ENCODE results near the gene PERM1. TPM values are rescaled to one million over a fixed set of nuclear protein-coding genes. Genes with fewer than 3 reads are reported as not detected.

Gene PERM1
- total RNA-seq, 1 experiment from 2014 or later: 0.81 TPM

- H3K27me3 ChIP-seq (ENCODE audit: insufficient read depth, low read depth): peaks cover 40% of the 10 kb centered on the region
- no peak overlapping the region for H2AFZ ChIP-seq
- POLR2A ChIA-PET (ENCODE audit: unreplicated experiment): no interaction called here
- CTCF ChIA-PET: interaction anchor here (0.8 kb wide), 1 partner anchor 9 kb away, joined by 4 read pairs; no protein-coding TSS in a partner anchor
- intact Hi-C loops (cut with micrococcal nuclease; ENCODE audit: unreplicated experiment): no loop called here
- H4K20me1 ChIP-seq (ENCODE audit: insufficient read depth): no peaks in the 10 kb centered on the region; the same call in 1 of the 2 replicates
- no peak overlapping the region for H3K27ac ChIP-seq
- no peak for DNase-seq
- H3K79me2 ChIP-seq (ENCODE audit: low read depth): no peaks in the 10 kb centered on the region
- no peak overlapping the region for H3K4me2 ChIP-seq
- H3K4me1 ChIP-seq (replicated peaks; ENCODE audit: insufficient read depth): peaks cover 49% of the 10 kb centered on the region
- peaks cover 34% of the 10 kb centered on the region for H3F3A ChIP-seq (ENCODE audit: insufficient read depth, low read depth)
- H3K9me2 ChIP-seq (ENCODE audit: insufficient read depth): no peaks in the 10 kb centered on the region
- H3K4me3 ChIP-seq: no peak overlapping the region
- no peaks in the 10 kb centered on the region for H3K9me3 ChIP-seq (ENCODE audit: insufficient read depth, low read depth)
- no peaks in the 10 kb centered on the region for H3K36me3 ChIP-seq (ENCODE audit: low read depth)
- no peak for TF ChIP-seq CTCF (conservative IDR thresholded peaks at IDR 0.05)
- TF ChIP-seq EZH2 (IDR thresholded peaks at IDR 0.05; ENCODE audit: low read depth): no peak
- BruUV-seq (replicated peaks): no TSS peak
Measured at GRCh38 chr1:937521-937920, 44.4 kb downstream of the PERM1 start.

- CTCF ChIA-PET: no interaction called here
Measured at GRCh38 chr1:936348-937264, 45.3 kb downstream of the PERM1 start.

GRCh38 chr1:935751-936231, 46.1 kb downstream of the PERM1 start:
- Histone ChIP-seq H3K9me2 (ENCODE audit: insufficient read depth) (no peaks in the 10 kb centered on the region), H4K20me1 (ENCODE audit: insufficient read depth) (no peaks in the 10 kb centered on the region; the same call in 1 of the 2 replicates), H3F3A (ENCODE audit: insufficient read depth, low read depth) (peaks cover 38% of the 10 kb centered on the region), H3K4me3 (no peak overlapping the region), H3K79me2 (ENCODE audit: low read depth) (no peaks in the 10 kb centered on the region), H3K4me1 (replicated peaks; ENCODE audit: insufficient read depth) (peaks cover 42% of the 10 kb centered on the region), H3K4me2 (no peak overlapping the region), H3K27me3 (ENCODE audit: insufficient read depth, low read depth) (peaks cover 24% of the 10 kb centered on the region), H2AFZ (no peak overlapping the region), H3K27ac (no peak overlapping the region), H3K36me3 (ENCODE audit: low read depth) (no peaks in the 10 kb centered on the region), H3K9me3 (ENCODE audit: insufficient read depth, low read depth) (no peaks in the 10 kb centered on the region)
- no peak for DNase-seq
- ChIA-PET POLR2A (ENCODE audit: unreplicated experiment) (no interaction called here), CTCF (no interaction called here)
- TF ChIP-seq CTCF (conservative IDR thresholded peaks at IDR 0.05): no peak
- TF ChIP-seq EZH2 (IDR thresholded peaks at IDR 0.05; ENCODE audit: low read depth): no peak
- no TSS peak for BruUV-seq (replicated peaks)
- intact Hi-C loops (cut with micrococcal nuclease; ENCODE audit: unreplicated experiment): no loop called here

More at GRCh38 chr1:936348-937264, 45.3 kb downstream of the PERM1 start:
- DNase-seq: no peak
- intact Hi-C loops (cut with micrococcal nuclease; ENCODE audit: unreplicated experiment): no loop called here
- POLR2A ChIA-PET (ENCODE audit: unreplicated experiment): no interaction called here
- Histone ChIP-seq H3K27me3 (ENCODE audit: insufficient read depth, low read depth) (peaks cover 32% of the 10 kb centered on the region), H3K4me3 (no peak overlapping the region), H3F3A (ENCODE audit: insufficient read depth, low read depth) (peaks cover 43% of the 10 kb centered on the region), H3K79me2 (ENCODE audit: low read depth) (no peaks in the 10 kb centered on the region), H2AFZ (no peak overlapping the region), H3K36me3 (ENCODE audit: low read depth) (no peaks in the 10 kb centered on the region), H3K27ac (no peak overlapping the region), H4K20me1 (ENCODE audit: insufficient read depth) (no peaks in the 10 kb centered on the region; the same call in 1 of the 2 replicates), H3K4me2 (no peak overlapping the region), H3K4me1 (replicated peaks; ENCODE audit: insufficient read depth) (peaks cover 49% of the 10 kb centered on the region), H3K9me3 (ENCODE audit: insufficient read depth, low read depth) (no peaks in the 10 kb centered on the region), H3K9me2 (ENCODE audit: insufficient read depth) (no peaks in the 10 kb centered on the region)
- no TSS peak for BruUV-seq (replicated peaks)
- TF ChIP-seq EZH2 (IDR thresholded peaks at IDR 0.05; ENCODE audit: low read depth) (no peak), CTCF (conservative IDR thresholded peaks at IDR 0.05) (no peak)
